ENCODE measurements around the gene ZC3HAV1.
A peak's percentile ranks its signal among the peaks of the same experiment; 100 is the strongest.
"Not testable (repeated sequence)": the region's sequence is repeated elsewhere in the genome, so short reads cannot be mapped to it uniquely, and the experiment has no call there.

ZC3HAV1 gene

DNA sequence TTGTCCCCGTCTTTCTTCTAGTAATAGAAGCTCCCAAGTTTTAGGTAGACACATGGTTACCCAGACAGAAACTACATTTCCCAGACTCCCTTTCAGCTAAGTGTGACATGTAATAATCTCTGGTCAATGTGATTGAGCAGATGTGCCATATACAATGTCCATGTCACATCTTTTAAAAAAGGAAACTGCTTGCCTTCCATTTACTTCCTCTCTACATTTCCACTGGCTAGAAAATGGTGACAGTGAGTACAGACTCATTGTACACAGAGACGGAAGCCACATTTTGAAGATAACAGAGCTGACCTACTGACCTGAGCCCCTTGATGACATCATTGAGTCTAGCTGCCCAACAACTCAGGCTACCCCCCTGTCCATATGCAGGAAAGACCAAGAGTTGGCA is 21.3 kb downstream of the ZC3HAV1 start:
- DNase-seq, result no peak

- DNase-seq, result no peak
Measured at GRCh38 chr7:139087212-139087611, 22.3 kb downstream of the ZC3HAV1 start.

DNA sequence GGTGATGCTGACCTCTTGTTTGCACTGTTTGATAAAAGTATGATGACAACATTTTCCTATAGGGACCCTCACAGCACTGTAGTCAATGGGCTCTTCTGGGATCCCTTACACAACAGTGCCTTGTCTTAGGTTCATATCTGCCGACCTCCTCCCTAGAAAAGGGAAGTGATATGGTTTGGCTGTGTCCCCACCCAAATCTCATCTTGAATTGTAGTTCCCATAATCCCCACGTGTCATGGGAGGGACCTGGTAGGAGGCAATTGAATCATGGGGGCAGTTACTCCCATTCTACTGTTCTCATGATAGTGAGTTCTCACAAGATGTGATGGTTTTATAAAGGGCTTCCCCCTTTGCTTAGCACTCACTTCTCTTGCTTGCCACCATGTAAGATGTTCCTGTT is 23.1 kb downstream of the ZC3HAV1 start:
- no peak for DNase-seq

DNA sequence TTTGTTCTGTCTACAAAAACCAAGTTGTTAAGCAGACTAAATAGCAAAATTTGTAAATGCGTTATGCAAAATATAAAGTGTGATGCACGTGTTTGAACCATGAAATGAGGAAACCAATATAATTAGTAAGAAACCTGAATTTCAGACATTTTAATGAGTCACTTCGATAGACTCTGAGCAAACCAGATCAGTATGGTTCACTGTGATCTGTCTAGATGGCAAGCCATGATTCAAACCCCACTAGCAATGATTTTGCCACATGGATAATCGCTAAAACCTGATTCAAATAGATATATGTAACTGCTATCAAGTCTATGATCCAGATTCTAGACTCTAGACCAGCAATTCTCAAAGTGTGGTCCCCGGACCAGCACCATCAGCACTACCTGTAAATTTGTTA is 24.8 kb downstream of the ZC3HAV1 start:
- DNase-seq, result no peak

DNA sequence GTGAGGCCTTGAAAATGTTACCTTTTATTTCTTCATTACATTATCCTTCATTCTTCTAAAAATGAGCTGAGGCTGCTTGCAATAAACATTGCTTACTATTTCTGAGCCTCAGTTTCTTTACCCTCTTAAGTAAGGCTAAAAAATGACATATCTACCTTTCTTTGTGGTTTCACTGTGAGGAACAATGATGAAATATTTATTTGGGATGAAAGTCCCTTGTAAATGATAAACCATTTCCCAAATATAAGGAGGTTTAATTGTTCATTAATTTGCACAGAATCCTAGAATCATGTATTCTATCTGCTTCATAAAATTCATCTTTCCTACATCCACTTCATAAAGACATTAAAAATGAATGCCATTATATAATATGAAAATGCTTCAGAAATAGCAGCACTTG is 27.9 kb downstream of the ZC3HAV1 start:
- DNase-seq, result no peak

DNA sequence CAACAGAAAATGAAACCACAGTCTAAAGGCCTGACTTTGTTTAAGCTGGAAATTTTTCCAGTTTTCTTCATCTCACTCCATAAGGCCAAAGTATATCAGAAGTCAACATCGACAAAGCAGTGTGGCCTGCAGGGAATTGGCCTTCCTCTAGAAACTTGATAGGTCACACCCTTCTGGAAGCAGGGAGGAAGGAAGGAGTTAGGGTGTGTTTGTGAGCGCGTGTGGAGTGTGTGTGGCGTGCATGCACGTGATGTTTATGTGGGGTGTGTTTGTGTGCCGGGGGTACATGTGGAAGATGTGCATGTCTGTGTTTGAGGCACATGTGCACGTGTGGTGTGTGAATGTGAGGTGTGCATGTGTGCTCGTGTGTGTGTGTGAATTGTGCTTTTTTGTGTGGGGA is 28.6 kb downstream of the ZC3HAV1 start:
- no peak for DNase-seq

GRCh38 chr7:139079861-139080260 is 29.7 kb downstream of the ZC3HAV1 start:
- no peak for DNase-seq

- peak in 14 of 56 donors; percentile 1 to 20 (median 9) for DNase-seq
Measured at GRCh38 chr7:139078911-139079310, 30.6 kb downstream of the ZC3HAV1 start.

DNA sequence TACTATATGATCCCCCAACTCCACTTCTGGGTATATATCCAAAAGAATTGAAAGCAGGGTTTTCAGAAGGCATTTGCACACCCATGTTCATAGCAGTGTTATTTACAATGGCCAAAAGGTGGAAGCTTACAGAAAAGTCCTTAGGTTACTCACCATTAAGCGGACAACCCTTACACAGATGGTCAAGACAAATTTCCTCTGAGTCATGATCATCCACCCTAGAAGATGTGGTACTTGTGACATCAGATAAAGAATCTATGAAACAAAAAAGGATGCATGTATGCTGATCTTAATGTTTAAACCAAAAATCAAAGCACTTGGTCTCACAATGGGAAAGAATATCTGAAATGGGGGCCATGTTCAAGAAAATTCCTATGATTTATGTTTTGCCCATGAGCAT is 31.1 kb downstream of the ZC3HAV1 start:
- DNase-seq, result no peak

GRCh38 chr7:139077706-139078105 is 31.8 kb downstream of the ZC3HAV1 start:
- DNase-seq, result not testable (repeated sequence)

GRCh38 chr7:139075871-139076686 is 33.4 kb downstream of the ZC3HAV1 start:
- no peak for DNase-seq

- peak in 46 of 56 donors; percentile 2 to 79 (median 32) for DNase-seq
Measured at GRCh38 chr7:139075031-139075652, 34.4 kb downstream of the ZC3HAV1 start.

- no peak for DNase-seq
Measured at GRCh38 chr7:139072796-139073195, 36.7 kb downstream of the ZC3HAV1 start.

- no peak for DNase-seq
Measured at GRCh38 chr7:139071680-139072079, 37.8 kb downstream of the ZC3HAV1 start.

- no peak for DNase-seq
Measured at GRCh38 chr7:139068544-139069399, 40.7 kb downstream of the ZC3HAV1 start.

- DNase-seq, result no peak
Measured at GRCh38 chr7:139066315-139066714, 43.2 kb downstream of the ZC3HAV1 start.

DNA sequence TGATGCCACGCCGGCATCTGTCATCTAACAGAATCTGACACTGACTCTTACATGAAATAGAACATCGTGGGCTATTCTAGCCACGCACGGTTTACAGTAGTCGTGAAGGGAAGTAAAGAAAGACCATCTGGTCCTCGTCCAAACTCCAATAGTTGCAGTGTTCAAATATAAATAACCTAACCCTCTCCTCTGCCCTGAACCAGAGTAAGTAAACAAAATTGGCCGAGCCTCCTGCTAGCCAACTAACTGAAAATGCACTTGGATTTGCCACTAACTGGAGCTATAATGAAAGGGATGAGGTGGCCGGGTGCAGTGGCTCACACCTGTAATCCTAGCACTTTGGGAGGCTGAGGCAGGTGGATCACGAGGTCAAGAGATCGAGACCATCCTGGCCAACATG is 44.2 kb downstream of the ZC3HAV1 start:
- no peak for DNase-seq

DNA sequence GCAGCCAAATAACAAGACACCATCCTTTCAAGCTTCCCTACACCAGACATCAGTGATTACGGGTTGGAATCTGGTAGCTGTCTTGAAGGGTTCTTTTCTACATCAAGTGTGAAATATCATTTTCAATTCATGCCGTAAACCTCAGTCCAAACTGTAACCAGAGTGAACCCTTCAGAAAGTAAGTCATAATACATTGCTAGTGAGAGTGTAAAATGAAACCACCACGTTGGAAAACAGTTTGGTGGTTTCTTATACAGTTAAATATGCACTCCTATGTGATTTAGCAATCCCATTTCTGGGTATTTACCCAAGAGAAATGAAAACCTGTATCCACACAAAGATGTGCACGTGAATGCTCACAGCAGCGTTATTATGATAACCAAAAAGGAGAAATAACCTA is 48.1 kb downstream of the ZC3HAV1 start:
- DNase-seq, result no peak

DNA sequence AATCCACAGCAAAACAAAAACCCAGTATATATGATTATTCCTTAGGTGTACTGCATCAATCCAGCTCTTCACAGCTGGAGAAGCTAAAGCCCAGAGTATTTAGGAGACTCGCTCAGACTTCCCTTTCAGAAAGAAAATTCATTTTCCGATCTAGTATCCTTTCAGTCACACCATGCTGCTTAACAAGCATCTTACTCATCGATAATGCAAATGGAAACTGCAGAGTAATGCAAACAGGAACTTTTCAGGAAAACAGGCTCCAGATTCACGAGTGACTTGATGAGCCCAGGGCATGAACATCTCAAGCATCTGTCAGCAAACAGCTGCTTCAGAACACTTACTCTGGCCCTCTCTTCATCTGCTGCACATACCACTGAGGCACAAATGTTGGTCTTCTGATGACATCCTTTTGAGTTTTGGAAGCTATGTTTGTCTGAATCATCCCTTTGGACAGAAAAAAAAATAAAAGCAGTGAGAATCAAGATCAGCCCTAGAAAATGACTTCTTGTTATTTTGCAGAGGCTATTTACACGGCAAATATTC is 48.8 kb downstream of the ZC3HAV1 start:
- no peak for DNase-seq

GRCh38 chr7:139059905-139060304 is 49.6 kb downstream of the ZC3HAV1 start:
- no peak for DNase-seq

DNA sequence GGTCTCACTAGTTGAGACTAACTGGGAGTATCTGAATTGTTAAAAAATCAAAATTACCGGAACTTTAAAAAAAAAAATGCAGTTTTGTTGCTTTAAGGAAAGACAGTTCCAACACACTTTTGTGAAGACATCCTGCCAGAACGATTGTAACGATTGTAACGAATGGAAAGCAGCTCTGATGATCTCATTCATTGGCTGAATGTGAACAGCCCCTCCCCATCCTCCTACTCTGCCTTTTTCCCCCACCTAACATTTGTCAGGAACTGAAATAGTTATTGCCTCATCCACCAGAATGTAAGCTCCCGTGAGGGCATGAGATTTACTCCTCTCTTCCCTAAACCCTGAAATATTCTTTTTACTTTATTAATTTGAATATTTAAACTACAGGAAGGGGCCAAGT is 50.6 kb downstream of the ZC3HAV1 start:
- DNase-seq, result no peak

DNA sequence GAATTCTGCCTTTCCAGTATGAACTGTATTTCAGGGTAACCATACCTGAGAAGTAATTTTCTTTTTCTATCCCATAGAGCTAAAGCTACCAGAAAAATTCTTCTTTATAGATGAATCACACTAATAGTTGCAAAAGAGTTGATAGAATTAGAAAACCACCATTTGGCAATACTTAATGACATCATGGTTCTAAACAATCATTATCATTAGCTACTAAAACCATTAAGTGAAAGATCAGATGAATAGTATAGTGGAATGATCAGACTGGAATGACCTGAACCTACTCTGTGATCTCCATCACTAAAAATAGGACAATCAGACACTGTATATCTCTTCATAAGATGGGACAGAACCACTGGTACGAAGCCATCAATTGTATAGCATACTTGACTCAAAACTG is 53.8 kb downstream of the ZC3HAV1 start:
- DNase-seq, result no peak

Measured in nucleus accumbens (tissue), 56 donors.